K562 (cell line): ENCODE data around the gene BCAS1. TPM values are rescaled to one million over a fixed set of nuclear protein-coding genes. Genes with fewer than 3 reads are reported as not detected.

Experiments used
- ATAC-seq: fragments of 200-7000 bp; cut with Tn5 transposase; 3 replicates; pipeline ENCODE4 v1.9.1; 2020; ENCODE audit warnings: moderate library complexity
- BruUV-seq: library from RNA; stranded (reverse); fragments of 400-500 nt; replicated peaks from 2 replicates; lab custom pipeline; 2021; lab: Mats Ljungman, UMichigan
- CTCF ChIA-PET: fragments of 300-600 bp; formaldehyde crosslinking; extraction: SDS; loops from one replicate; lab custom pipeline; 2021; ENCODE audit warnings: low intra/inter-chr PET ratio; lab: Yijun Ruan, JAX
- POLR2A ChIA-PET: fragments of 300-600, 350-650 bp; sonication (Branson Sonifier 250); formaldehyde crosslinking; extraction: SDS; loops from one replicate; lab custom pipeline; 2021; ENCODE audit warnings: antibody characterized with exemption, inconsistent platforms; lab: Yijun Ruan, JAX
- DNase-seq, 4 experiments: peaks; one replicate each; pipeline versions ENCODE4 v3.0.0 to v3.0.0-alpha.2; 2011 to 2018; ENCODE audit warnings: low spot score in 3 of 4, mixed read lengths in 3 of 4; ENCODE audit errors: extremely low read depth in 1 of 4
- FAIRE-seq: peaks from 2 replicates; lab custom pipeline; 2011; peaks lifted over from hg19 to GRCh38; lab: Jason Lieb, UNC
- H2AFZ ChIP-seq: 2 replicates; pipeline ENCODE4 v1.6.0; 2011; ENCODE audit warnings: low read depth, low read length, control low read depth, inconsistent platforms
- H3K27ac ChIP-seq: fragments of 200-600 bp; 3 replicates; pipeline ENCODE4 v1.8.0; 2011; ENCODE audit warnings: low read depth, mild to moderate bottlenecking, control low read depth, inconsistent platforms, low read length, moderate library complexity, mixed read lengths; ENCODE audit errors: extremely low read depth
- H3K27me3 ChIP-seq, 2 experiments: fragments of 300-600 bp in 1 of 2; 2 replicates in 1 of 2; 3 replicates in 1 of 2; pipeline versions ENCODE4 v1.6.0 to v1.8.0; 2011; ENCODE audit warnings: inconsistent platforms in 2 of 2, low read length in 2 of 2, mild to moderate bottlenecking in 1 of 2, mixed read lengths in 1 of 2, moderate library complexity in 1 of 2; ENCODE audit not compliant: control insufficient read depth in 2 of 2, insufficient read depth in 2 of 2
- H3K36me3 ChIP-seq: fragments of 300-600 bp; 3 replicates; pipeline ENCODE4 v1.8.0; 2011; ENCODE audit warnings: mild to moderate bottlenecking, low read length, inconsistent platforms; ENCODE audit not compliant: control insufficient read depth, insufficient read depth
- H3K4me1 ChIP-seq, 2 experiments: fragments of 200-600 bp in 1 of 2; replicated peaks in 1 of 2; 2 replicates in 1 of 2; 3 replicates in 1 of 2; pipeline versions ENCODE4 v1.5.1 to v1.8.0; 2011; ENCODE audit warnings: inconsistent platforms in 2 of 2, low read length in 2 of 2, mild to moderate bottlenecking in 1 of 2, mixed read lengths in 1 of 2, moderate library complexity in 1 of 2; ENCODE audit not compliant: control insufficient read depth in 2 of 2, insufficient read depth in 2 of 2
- H3K4me2 ChIP-seq: 2 replicates; pipeline ENCODE4 v1.6.1; 2011; ENCODE audit warnings: low read length, control low read depth, inconsistent platforms, mixed read lengths; ENCODE audit not compliant: insufficient read depth
- H3K4me3 ChIP-seq: fragments of 200-600 bp; sonication (generic), shearing (Covaris generic); 2 replicates; pipeline ENCODE4 v1.5.1; 2016; ENCODE audit warnings: control low read depth, inconsistent platforms
- H3K79me2 ChIP-seq: fragments of 200-600 bp; 3 replicates; pipeline ENCODE4 v1.8.0; 2011; ENCODE audit warnings: low read length, inconsistent platforms; ENCODE audit not compliant: control insufficient read depth, insufficient read depth
- H3K9ac ChIP-seq, 2 experiments: 2 replicates each; pipeline versions ENCODE4 v1.6.0 to v1.6.1; 2011; ENCODE audit warnings: low read depth in 2 of 2, low read length in 2 of 2, control low read depth in 1 of 2, inconsistent platforms in 1 of 2, mild to moderate bottlenecking in 1 of 2, mixed read lengths in 1 of 2; ENCODE audit not compliant: insufficient read depth in 1 of 2
- H3K9me1 ChIP-seq: one replicate; pipeline ENCODE4 v1.6.0; 2011; ENCODE audit warnings: inconsistent platforms, mild to moderate bottlenecking, low read length, moderate library complexity; ENCODE audit not compliant: control insufficient read depth, insufficient read depth
- H3K9me3 ChIP-seq: replicated peaks from 2 replicates; pipeline ENCODE4 v1.5.1; 2011; ENCODE audit warnings: low read depth, low read length, inconsistent platforms; ENCODE audit not compliant: control insufficient read depth, insufficient read depth
- H4K20me1 ChIP-seq: replicated peaks from 2 replicates; pipeline ENCODE4 v1.6.1; 2011; ENCODE audit warnings: low read length, inconsistent platforms, mixed read lengths; ENCODE audit not compliant: control insufficient read depth, insufficient read depth
- C11orf30 ChIP-seq: fragments of 450-650 bp; IDR thresholded peaks from 2 replicates; pipeline ENCODE4 v1.6.1; 2016; ENCODE audit warnings: low read depth, mild to moderate bottlenecking
- E2F5 ChIP-seq: sonication (generic); formaldehyde crosslinking; IDR thresholded peaks from 2 replicates; pipeline ENCODE4 v1.8.0; 2022; ENCODE audit warnings: mild to moderate bottlenecking, missing genetic modification reagents
- NBN ChIP-seq: fragments of 450-650 bp; IDR thresholded peaks from 2 replicates; pipeline ENCODE4 v1.6.1; 2016; ENCODE audit warnings: low read depth, mild to moderate bottlenecking
- ZNF655 ChIP-seq: fragments of 250-450 bp; sonication (Bioruptor Pico); IDR thresholded peaks from 2 replicates; pipeline ENCODE4 v1.5.0; 2021
- WGBS: fragments of 100-300 bp; shearing (Covaris generic); methylation state at CpG from one replicate; pipeline ENCODE4 v1.1.6; 2016; ENCODE audit warnings: low coverage, mixed read lengths; ENCODE audit not compliant: insufficient coverage; ENCODE audit errors: missing lambda C conversion rate; 5-methylcytosine and 5-hydroxymethylcytosine counted together
- in situ Hi-C: fragments of 300-500 bp; cut with MboI; formaldehyde crosslinking; loops from 4 replicates; pipeline ENCODE4 v1.15.0; 2018; ENCODE audit warnings: inconsistent platforms, mixed read lengths
- intact Hi-C: fragments of 100-400 bp; cut with micrococcal nuclease; formaldehyde crosslinking; loops from 2 replicates; pipeline ENCODE4 v1.14.2; 2022
- polyA plus RNA-seq, 8 experiments: library from polyadenylated mRNA; depleted of rRNA in 4 of 8; stranded (reverse) in 5 of 8; unstranded in 3 of 8; fragments of >200 nt; fragmentation: Nextera tagmentation in 2 of 8; fragmentation: Illumina TruSeq in 1 of 8; extraction: Ambion mirVana in 2 of 8; extraction: Trizol in 1 of 8; gene quantifications; 2 replicates each; pipeline versions ENCODE4 v1.2.1 to v1.2.3, GENCODE V29; 2011 to 2014; ENCODE audit warnings: inconsistent platforms in 1 of 8, missing spikeins in 1 of 8
- total RNA-seq, 7 experiments: library from RNA; depleted of rRNA in 6 of 7; stranded (reverse); fragments of >200 nt in 6 of 7; fragmentation: Illumina TruSeq in 2 of 7; extraction: Trizol in 2 of 7; gene quantifications; 2 replicates each; pipeline versions ENCODE4 v1.2.1 to v1.2.3, GENCODE V29; 2011 to 2021; ENCODE audit warnings: low replicate concordance in 1 of 7
- TF ChIP-seq, protein P1 (sequence below): fragments of 450-650 bp; formaldehyde crosslinking; conservative IDR thresholded peaks from 2 replicates; pipeline ENCODE4 v1.4.0; 2022; ENCODE audit warnings: mild to moderate bottlenecking, missing genetic modification characterization
- TF ChIP-seq, protein P2 (sequence below): IDR thresholded peaks from 2 replicates; pipeline ENCODE4 v1.6.1; 2011; ENCODE audit not compliant: insufficient read length; ENCODE audit errors: extremely low read depth

BCAS1 gene
- total and polyA plus RNA-seq, 9 of the 15 experiments (the other 6 are each of a cell fraction or from before 2014, with no cell fraction given), result 0.18 to 2.3 (median 0.93) TPM

DNA sequence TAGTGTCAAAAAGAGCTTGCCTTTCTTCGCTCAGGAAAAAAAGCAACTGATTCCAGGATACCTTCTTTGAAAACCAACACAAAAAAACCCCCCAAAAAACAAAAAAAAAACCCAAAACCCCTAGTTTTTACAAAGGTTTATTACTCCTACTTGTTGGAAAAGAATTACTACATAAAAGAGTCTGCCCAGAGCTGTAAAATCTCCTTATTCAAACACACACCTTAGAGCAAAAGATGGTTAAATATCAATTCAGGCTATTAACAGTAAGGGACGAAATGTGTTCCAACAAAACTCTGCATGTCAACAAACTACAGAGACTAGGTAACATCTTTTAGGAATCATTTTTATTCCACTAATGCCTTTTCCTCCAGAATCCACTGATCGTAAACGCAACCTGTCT is 42.7 kb downstream of the BCAS1 start:
- Histone ChIP-seq H3K9me3 (no peaks in the 10 kb centered on the region), H3K4me3 (no peak overlapping the region), H3K4me1 (0 out of 5 replicates have a peak, but pooled peaks cover 0 to 2% of the 10 kb centered on the region in 2 experiments), H4K20me1 (no peaks in the 10 kb centered on the region), H3K9ac (no peak overlapping the region), H3K36me3 (no peaks in the 10 kb centered on the region), H3K9me1 (no peaks in the 10 kb centered on the region), H2AFZ (no peak overlapping the region), H3K4me2 (no peak overlapping the region), H3K79me2 (no peaks in the 10 kb centered on the region), H3K27me3 (peaks cover 2 to 15% of the 10 kb centered on the region in 2 experiments; a peak in 4 of 5 replicates), H3K27ac (no peak overlapping the region)
- WGBS, result 35% methylated on average over 4 of the region's 4 CpGs
- ATAC-seq, result no peak
- no peak for FAIRE-seq
- CTCF ChIA-PET, result no interaction called here
- no peak for DNase-seq
- POLR2A ChIA-PET, result interaction anchor here (0.8 to 1.0 kb wide), 3 partner anchors 10 to 12 kb away, joined by 3 read pairs; no protein-coding TSS in a partner anchor
- TF ChIP-seq ZNF655 (CRISPR knock-in tag), result no peak
- TF ChIP-seq, protein P1, sequence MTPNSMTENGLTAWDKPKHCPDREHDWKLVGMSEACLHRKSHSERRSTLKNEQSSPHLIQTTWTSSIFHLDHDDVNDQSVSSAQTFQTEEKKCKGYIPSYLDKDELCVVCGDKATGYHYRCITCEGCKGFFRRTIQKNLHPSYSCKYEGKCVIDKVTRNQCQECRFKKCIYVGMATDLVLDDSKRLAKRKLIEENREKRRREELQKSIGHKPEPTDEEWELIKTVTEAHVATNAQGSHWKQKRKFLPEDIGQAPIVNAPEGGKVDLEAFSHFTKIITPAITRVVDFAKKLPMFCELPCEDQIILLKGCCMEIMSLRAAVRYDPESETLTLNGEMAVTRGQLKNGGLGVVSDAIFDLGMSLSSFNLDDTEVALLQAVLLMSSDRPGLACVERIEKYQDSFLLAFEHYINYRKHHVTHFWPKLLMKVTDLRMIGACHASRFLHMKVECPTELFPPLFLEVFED (CRISPR knock-in tag), result no peak
- TF ChIP-seq NBN, result no peak
- TF ChIP-seq C11orf30, result no peak
- TF ChIP-seq E2F5 (CRISPR knock-in tag), result no peak
- TF ChIP-seq, protein P2, sequence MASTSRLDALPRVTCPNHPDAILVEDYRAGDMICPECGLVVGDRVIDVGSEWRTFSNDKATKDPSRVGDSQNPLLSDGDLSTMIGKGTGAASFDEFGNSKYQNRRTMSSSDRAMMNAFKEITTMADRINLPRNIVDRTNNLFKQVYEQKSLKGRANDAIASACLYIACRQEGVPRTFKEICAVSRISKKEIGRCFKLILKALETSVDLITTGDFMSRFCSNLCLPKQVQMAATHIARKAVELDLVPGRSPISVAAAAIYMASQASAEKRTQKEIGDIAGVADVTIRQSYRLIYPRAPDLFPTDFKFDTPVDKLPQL, result no peak
- in situ Hi-C loops (no loop called here), intact Hi-C loops (no loop called here)
- BruUV-seq, result no TSS peak
